Liver (tissue), 9 donors: ENCODE data around the gene CCDC141. TPM values are rescaled to one million over a fixed set of nuclear protein-coding genes. Genes with fewer than 3 reads are reported as not detected.

Experiments
- DNase-seq: peaks from one replicate; pipeline ENCODE4 v3.0.0-alpha.2; 2017; ENCODE audit warnings: low spot score
- H3K27ac ChIP-seq, 2 donors: one replicate each; pipeline ENCODE4 v1.7.0; 2013; ENCODE audit warnings: inconsistent platforms in 2 of 2, low read length in 2 of 2, control low read depth in 1 of 2, low read depth in 1 of 2, mild to moderate bottlenecking in 1 of 2
- H3K27me3 ChIP-seq, 4 donors: one replicate each; pipeline versions ENCODE4 v1.6.1 to v1.7.0; 2013; ENCODE audit warnings: low read length in 3 of 4, inconsistent platforms in 1 of 4, mild to moderate bottlenecking in 1 of 4, moderate library complexity in 1 of 4; ENCODE audit not compliant: control insufficient read depth in 4 of 4, insufficient read depth in 4 of 4
- H3K36me3 ChIP-seq, 4 donors: one replicate each; pipeline versions ENCODE4 v1.6.1 to v1.7.0; 2013; ENCODE audit warnings: low read length in 3 of 4, mild to moderate bottlenecking in 3 of 4, low read depth in 1 of 4, moderate library complexity in 1 of 4; ENCODE audit not compliant: control insufficient read depth in 4 of 4, insufficient read depth in 3 of 4
- H3K4me1 ChIP-seq, 4 donors: one replicate each; pipeline versions ENCODE4 v1.6.1 to v1.7.0; 2013; ENCODE audit warnings: low read length in 3 of 4, mild to moderate bottlenecking in 3 of 4, moderate library complexity in 1 of 4; ENCODE audit not compliant: control insufficient read depth in 4 of 4, insufficient read depth in 4 of 4
- H3K4me3 ChIP-seq, 3 donors: one replicate each; pipeline versions ENCODE4 v1.6.1 to v1.7.0; 2013; ENCODE audit warnings: low read length in 3 of 3, control low read depth in 1 of 3, low read depth in 1 of 3, mild to moderate bottlenecking in 1 of 3
- H3K9ac ChIP-seq, 2 donors: one replicate each; pipeline ENCODE4 v1.7.0; 2013; ENCODE audit warnings: low read length in 2 of 2, mild to moderate bottlenecking in 2 of 2, moderate library complexity in 2 of 2, control low read depth in 1 of 2, low read depth in 1 of 2
- H3K9me3 ChIP-seq, 4 donors: one replicate each; pipeline versions ENCODE4 v1.6.1 to v1.7.0; 2013; ENCODE audit warnings: low read length in 3 of 4; ENCODE audit not compliant: control insufficient read depth in 4 of 4
- ATF3 ChIP-seq: IDR thresholded peaks from 2 replicates; pipeline ENCODE4 v1.6.1; 2016; ENCODE audit warnings: antibody characterized with exemption
- CTCF ChIP-seq: fragments of 150-350 bp; IDR thresholded peaks from 2 replicates; pipeline ENCODE4 v1.5.1; 2017; ENCODE audit warnings: improper control_type of control experiment, low read depth, low read length; ENCODE audit not compliant: missing input control
- EGR1 ChIP-seq, 2 donors: IDR thresholded peaks; 2 replicates each; pipeline ENCODE4 v1.6.1; 2016 to 2018; ENCODE audit warnings: antibody characterized with exemption in 2 of 2, low read depth in 2 of 2
- FOXA1 ChIP-seq: IDR thresholded peaks from 2 replicates; pipeline ENCODE4 v1.6.1; 2016; ENCODE audit warnings: antibody characterized with exemption
- FOXA2 ChIP-seq: IDR thresholded peaks from 2 replicates; pipeline ENCODE4 v1.6.1; 2016; ENCODE audit warnings: antibody characterized with exemption
- GABPA ChIP-seq, 2 donors: IDR thresholded peaks in 1 of 2; conservative IDR thresholded peaks in 1 of 2; 2 replicates each; pipeline ENCODE4 v1.6.1; 2016; ENCODE audit warnings: antibody characterized with exemption in 2 of 2, mild to moderate bottlenecking in 1 of 2, moderate library complexity in 1 of 2
- HNF4A ChIP-seq, 2 donors: conservative IDR thresholded peaks; 2 replicates each; pipeline ENCODE4 v1.6.1; 2016; ENCODE audit warnings: antibody characterized with exemption in 2 of 2, mild to moderate bottlenecking in 2 of 2
- HNF4G ChIP-seq: IDR thresholded peaks from 2 replicates; pipeline ENCODE4 v1.6.1; 2016; ENCODE audit warnings: antibody characterized with exemption
- JUND ChIP-seq, 2 donors: IDR thresholded peaks; 2 replicates each; pipeline ENCODE4 v1.6.1; 2016; ENCODE audit warnings: antibody characterized with exemption in 2 of 2
- MAX ChIP-seq: IDR thresholded peaks from 2 replicates; pipeline ENCODE4 v1.6.1; 2016; ENCODE audit warnings: antibody characterized with exemption
- RAD21 ChIP-seq, 2 donors: IDR thresholded peaks; 2 replicates each; pipeline ENCODE4 v1.6.1; 2016; ENCODE audit warnings: antibody characterized with exemption in 2 of 2, mild to moderate bottlenecking in 2 of 2
- RXRA ChIP-seq, 2 donors: IDR thresholded peaks; 2 replicates each; pipeline ENCODE4 v1.6.1; 2017 to 2018; ENCODE audit warnings: antibody characterized with exemption in 2 of 2, mild to moderate bottlenecking in 1 of 2
- SP1 ChIP-seq: IDR thresholded peaks from 2 replicates; pipeline ENCODE4 v1.6.1; 2018; ENCODE audit warnings: antibody characterized with exemption, mild to moderate bottlenecking
- TAF1 ChIP-seq: conservative IDR thresholded peaks from 2 replicates; pipeline ENCODE4 v1.6.1; 2016; ENCODE audit warnings: antibody characterized with exemption, mild to moderate bottlenecking
- YY1 ChIP-seq: IDR thresholded peaks from 2 replicates; pipeline ENCODE4 v1.6.1; 2016; ENCODE audit warnings: antibody characterized with exemption, mild to moderate bottlenecking
- ZBTB33 ChIP-seq: IDR thresholded peaks from 2 replicates; pipeline ENCODE4 v1.6.1; 2016; ENCODE audit warnings: antibody characterized with exemption
- WGBS: extraction: QIAGEN DNeasy Blood & Tissue Kit; methylation state at CpG from one replicate; pipeline ENCODE4 v1.1.7; 2013; 5-methylcytosine and 5-hydroxymethylcytosine counted together
- polyA plus RNA-seq, 2 donors: library from polyadenylated mRNA; stranded (reverse) in 1 of 2; unstranded in 1 of 2; fragments of 200-250 nt in 1 of 2; fragments of >200 nt in 1 of 2; fragmentation: Nextera tagmentation in 1 of 2; extraction: Ambion mirVana in 1 of 2; gene quantifications; one replicate each; pipeline versions ENCODE4 v1.2.1 to v1.2.3, GENCODE V29; 2013 to 2015
- total RNA-seq, 2 donors: library from RNA; depleted of rRNA; stranded (reverse); fragments of >200 nt; gene quantifications; one replicate each; pipeline ENCODE4 v1.2.3, GENCODE V29; 2014
- TF ChIP-seq, protein P1 (sequence below): IDR thresholded peaks from 2 replicates; pipeline ENCODE4 v1.6.1; 2016; ENCODE audit warnings: antibody characterized with exemption, mild to moderate bottlenecking
- donor health status: healthy.
- donor health status: healthy.
- donor health status: healthy.
- donor health status: healthy.
- donor health status: healthy.

The CCDC141 gene
- total and polyA plus RNA-seq, 4 donors: 0.05 to 1.0 (median 0.39) TPM

GRCh38 chr2:178895872-178896271 lies 154.1 kb downstream of the CCDC141 start (continued):
- no peak for TF ChIP-seq JUND (IDR thresholded peaks at IDR 0.05)
- no peak for TF ChIP-seq ATF3
- no peak for TF ChIP-seq TAF1
- no peak for TF ChIP-seq ZBTB33

GRCh38 chr2:178895171-178895570 lies 154.8 kb downstream of the CCDC141 start:
- Histone ChIP-seq H3K9me3 (no peaks in the 10 kb centered on the region), H3K27me3 (no peaks in the 10 kb centered on the region), H3K4me3 (no peak overlapping the region), H3K36me3 (no peaks in the 10 kb centered on the region), H3K9ac (no peak overlapping the region), H3K27ac (no peak overlapping the region), H3K4me1 (no peaks in the 10 kb centered on the region)
- no peak for TF ChIP-seq HNF4G
- TF ChIP-seq ATF3: no peak
- TF ChIP-seq CTCF: no peak
- no peak for TF ChIP-seq HNF4A (conservative IDR thresholded peaks at IDR 0.05)
- TF ChIP-seq FOXA2: no peak
- no peak for TF ChIP-seq SP1
- no peak for TF ChIP-seq TAF1
- TF ChIP-seq JUND (IDR thresholded peaks at IDR 0.05): no peak
- TF ChIP-seq, protein P1, sequence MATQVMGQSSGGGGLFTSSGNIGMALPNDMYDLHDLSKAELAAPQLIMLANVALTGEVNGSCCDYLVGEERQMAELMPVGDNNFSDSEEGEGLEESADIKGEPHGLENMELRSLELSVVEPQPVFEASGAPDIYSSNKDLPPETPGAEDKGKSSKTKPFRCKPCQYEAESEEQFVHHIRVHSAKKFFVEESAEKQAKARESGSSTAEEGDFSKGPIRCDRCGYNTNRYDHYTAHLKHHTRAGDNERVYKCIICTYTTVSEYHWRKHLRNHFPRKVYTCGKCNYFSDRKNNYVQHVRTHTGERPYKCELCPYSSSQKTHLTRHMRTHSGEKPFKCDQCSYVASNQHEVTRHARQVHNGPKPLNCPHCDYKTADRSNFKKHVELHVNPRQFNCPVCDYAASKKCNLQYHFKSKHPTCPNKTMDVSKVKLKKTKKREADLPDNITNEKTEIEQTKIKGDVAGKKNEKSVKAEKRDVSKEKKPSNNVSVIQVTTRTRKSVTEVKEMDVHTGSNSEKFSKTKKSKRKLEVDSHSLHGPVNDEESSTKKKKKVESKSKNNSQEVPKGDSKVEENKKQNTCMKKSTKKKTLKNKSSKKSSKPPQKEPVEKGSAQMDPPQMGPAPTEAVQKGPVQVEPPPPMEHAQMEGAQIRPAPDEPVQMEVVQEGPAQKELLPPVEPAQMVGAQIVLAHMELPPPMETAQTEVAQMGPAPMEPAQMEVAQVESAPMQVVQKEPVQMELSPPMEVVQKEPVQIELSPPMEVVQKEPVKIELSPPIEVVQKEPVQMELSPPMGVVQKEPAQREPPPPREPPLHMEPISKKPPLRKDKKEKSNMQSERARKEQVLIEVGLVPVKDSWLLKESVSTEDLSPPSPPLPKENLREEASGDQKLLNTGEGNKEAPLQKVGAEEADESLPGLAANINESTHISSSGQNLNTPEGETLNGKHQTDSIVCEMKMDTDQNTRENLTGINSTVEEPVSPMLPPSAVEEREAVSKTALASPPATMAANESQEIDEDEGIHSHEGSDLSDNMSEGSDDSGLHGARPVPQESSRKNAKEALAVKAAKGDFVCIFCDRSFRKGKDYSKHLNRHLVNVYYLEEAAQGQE: no peak
- TF ChIP-seq MAX: no peak
- no peak for TF ChIP-seq RAD21 (IDR thresholded peaks at IDR 0.05)
- TF ChIP-seq EGR1 (IDR thresholded peaks at IDR 0.05; ENCODE audit: low read depth in 2 of 2): no peak
- no peak for TF ChIP-seq ZBTB33
- no peak for TF ChIP-seq GABPA (IDR thresholded peaks at IDR 0.05 in 1 of 2, conservative IDR thresholded peaks at IDR 0.05 in 1 of 2)
- no peak for TF ChIP-seq FOXA1
- TF ChIP-seq YY1: no peak
- TF ChIP-seq RXRA (IDR thresholded peaks at IDR 0.05): no peak
- WGBS: 77% methylated on average over 2 of the region's 2 CpGs
- DNase-seq: no peak
